ENCODE results near the gene METTL24. TPM values are rescaled to one million over a fixed set of nuclear protein-coding genes. Genes with fewer than 3 reads are reported as not detected.

METTL24 gene
- total and polyA plus RNA-seq, 2 of the 8 experiments (the other 6 are each of a cell fraction or from before 2014, with no cell fraction given) = 0.30 to 0.39 TPM

DNA sequence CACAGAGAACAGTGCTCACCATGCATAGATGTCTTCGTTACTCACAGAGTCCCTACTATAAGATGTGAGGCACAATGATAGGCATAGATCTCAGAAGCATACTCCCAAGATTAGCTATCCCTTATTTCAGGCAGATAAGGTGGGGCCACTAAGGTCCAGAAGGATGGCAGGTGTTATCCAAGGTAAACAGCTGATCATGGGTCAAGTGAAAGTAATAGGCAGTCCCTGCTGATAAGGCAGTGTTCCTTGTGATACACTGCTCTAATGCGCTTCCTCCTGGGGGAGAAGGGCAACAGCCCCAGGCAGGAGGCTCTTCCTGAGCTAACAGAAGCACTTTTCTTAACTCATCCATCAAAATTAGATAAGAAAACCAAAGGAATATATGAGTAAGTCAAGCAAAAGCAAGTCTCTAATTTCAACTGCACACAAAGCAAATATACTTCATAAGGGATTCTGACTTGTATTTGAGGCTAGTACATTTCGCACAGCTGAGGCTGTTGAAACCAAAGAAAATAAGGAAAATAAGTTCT lies 42.2 kb downstream of the METTL24 start:
- Histone ChIP-seq H3K4me1 (replicated peaks in 1 of 4; ENCODE audit: control insufficient read depth in 3 of 4, insufficient read depth in 4 of 4, low read length in 3 of 4) (no peaks in the 10 kb centered on the region), H2BK15ac (ENCODE audit: low read length) (no peak overlapping the region), H4K8ac (ENCODE audit: extremely low read depth, insufficient read depth, low read length) (no peak overlapping the region), H3K79me1 (ENCODE audit: low read depth, low read length) (no peaks in the 10 kb centered on the region), H3K4ac (replicated peaks; ENCODE audit: insufficient read length, low read depth, low read length) (no peak overlapping the region), H2BK120ac (replicated peaks; ENCODE audit: low read depth, low read length) (no peak overlapping the region), H4K5ac (ENCODE audit: insufficient read length, low read depth, low read length) (no peak overlapping the region), H3K4me2 (ENCODE audit: insufficient read depth in 1 of 2, low read depth in 2 of 2, low read length in 2 of 2) (no peak overlapping the region), H2BK12ac (ENCODE audit: low read depth, low read length) (no peak overlapping the region), H4K91ac (replicated peaks; ENCODE audit: insufficient read length, low read length) (no peak overlapping the region), H3K23me2 (ENCODE audit: low read depth, low read length) (no peaks in the 10 kb centered on the region), H3K18ac (ENCODE audit: extremely low read depth, low read length) (no peak overlapping the region), H3K79me2 (ENCODE audit: control insufficient read depth in 1 of 2, insufficient read depth in 2 of 2, low read length in 2 of 2) (no peaks in the 10 kb centered on the region), H2AFZ (ENCODE audit: low read length) (no peak overlapping the region), H3K23ac (ENCODE audit: insufficient read length) (no peak overlapping the region), H3K56ac (replicated peaks; ENCODE audit: insufficient read length, low read depth, low read length) (no peak overlapping the region), H3K9ac (replicated peaks in 1 of 4; ENCODE audit: extremely low read depth in 1 of 4, low read depth in 3 of 4, low read length in 3 of 4) (no peak overlapping the region), H3K27ac (ENCODE audit: low read depth, low read length) (no peak overlapping the region), H3K4me3 (ENCODE audit: extremely low read depth in 1 of 4, insufficient read depth in 2 of 4, low read depth in 3 of 4, low read length in 4 of 4) (no peak overlapping the region), H2AK5ac (ENCODE audit: low read depth, low read length) (no peak overlapping the region), H3K14ac (ENCODE audit: insufficient read length) (no peak overlapping the region), H2BK20ac (ENCODE audit: low read length) (no peak overlapping the region), H4K20me1 (replicated peaks in 1 of 2; ENCODE audit: control insufficient read depth in 1 of 2, insufficient read depth in 2 of 2, low read length in 2 of 2) (no peaks in the 10 kb centered on the region), H3K27me3 (replicated peaks in 1 of 4; ENCODE audit: control insufficient read depth in 3 of 4, extremely low read depth in 1 of 4, insufficient read depth in 3 of 4, low read length in 3 of 4) (no peaks in the 10 kb centered on the region), H3K36me3 (ENCODE audit: control insufficient read depth in 2 of 4, insufficient read depth in 4 of 4, low read length in 3 of 4) (no peaks in the 10 kb centered on the region), H3K9me3 (ENCODE audit: insufficient read depth in 2 of 2, low read depth in 1 of 2, low read length in 1 of 2) (no peaks in the 10 kb centered on the region), H2BK5ac (ENCODE audit: low read depth, low read length) (no peak overlapping the region)
- 84% methylated on average over 3 of the region's 3 CpGs; no CpG with 5 or more reads in 1 of the 2 experiments for WGBS, 2 experiments (ENCODE audit: extremely low coverage in 1 of 2, insufficient coverage in 1 of 2, insufficient read length in 1 of 2, insufficient replicate concordance in 2 of 2, low coverage in 1 of 2, low lambda C conversion rate in 2 of 2, missing lambda C conversion rate in 1 of 2)
- CTCF ChIA-PET (ENCODE audit: partially characterized antibody) = interaction anchor here (1.3 to 2.0 kb wide), 3 partner anchors 14 to 108 kb away, joined by 3 to 7 read pairs (median 3); no protein-coding TSS in a partner anchor
- POLR2A ChIA-PET (ENCODE audit: partially characterized antibody) = interaction anchor here (1.2 kb wide), 1 partner anchor 9 kb away, joined by 3 read pairs; no protein-coding TSS in a partner anchor
- DNase-seq (ENCODE audit: low read depth in 1 of 2, low spot score in 2 of 2) (no peak), FAIRE-seq (no peak)
- no peak for TF ChIP-seq CHD2 (IDR thresholded peaks at IDR 0.05; ENCODE audit: low read length)
- no peak for TF ChIP-seq BRCA1 (IDR thresholded peaks at IDR 0.05; ENCODE audit: low read depth, low read length)
- TF ChIP-seq, protein P1, sequence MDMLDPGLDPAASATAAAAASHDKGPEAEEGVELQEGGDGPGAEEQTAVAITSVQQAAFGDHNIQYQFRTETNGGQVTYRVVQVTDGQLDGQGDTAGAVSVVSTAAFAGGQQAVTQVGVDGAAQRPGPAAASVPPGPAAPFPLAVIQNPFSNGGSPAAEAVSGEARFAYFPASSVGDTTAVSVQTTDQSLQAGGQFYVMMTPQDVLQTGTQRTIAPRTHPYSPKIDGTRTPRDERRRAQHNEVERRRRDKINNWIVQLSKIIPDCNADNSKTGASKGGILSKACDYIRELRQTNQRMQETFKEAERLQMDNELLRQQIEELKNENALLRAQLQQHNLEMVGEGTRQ (IDR thresholded peaks at IDR 0.05; ENCODE audit: low read length) = no peak
- no peak for TF ChIP-seq SP4 (IDR thresholded peaks at IDR 0.05; ENCODE audit: low read length)
- TF ChIP-seq, protein P2, sequence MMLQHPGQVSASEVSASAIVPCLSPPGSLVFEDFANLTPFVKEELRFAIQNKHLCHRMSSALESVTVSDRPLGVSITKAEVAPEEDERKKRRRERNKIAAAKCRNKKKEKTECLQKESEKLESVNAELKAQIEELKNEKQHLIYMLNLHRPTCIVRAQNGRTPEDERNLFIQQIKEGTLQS (IDR thresholded peaks at IDR 0.05; ENCODE audit: insufficient read depth, low read depth, low read length) = no peak
